HG03565 (cell line): ENCODE data around the gene SFRP5.
A peak's percentile ranks its signal among the peaks of the same experiment; 100 is the strongest.

Experiments used
- ATAC-seq: cut with Tn5 transposase; IDR thresholded peaks from one replicate; pipeline ENCODE4 v1.9.1; 2021; ENCODE audit warnings: mild to moderate bottlenecking, moderate library complexity; ENCODE audit not compliant: unreplicated experiment

Gene SFRP5

GRCh38 chr10:97771913-97772823 lies at the start of gene SFRP5:
Gene SFRP5 (minus strand): TSS chr10:97771999. CDS start chr10:97771833, 166 bp downstream.
- ATAC-seq = no peak

GRCh38 chr10:97820096-97820704 lies 48.4 kb upstream of the SFRP5 start:
- ATAC-seq = no peak

GRCh38 chr10:97818572-97818971 lies 46.8 kb upstream of the SFRP5 start:
- ATAC-seq = no peak

- no peak for ATAC-seq
Observed at GRCh38 chr10:97816609-97817008, 44.8 kb upstream of the SFRP5 start.

- no peak for ATAC-seq
Observed at GRCh38 chr10:97814996-97815395, 43.2 kb upstream of the SFRP5 start.

- ATAC-seq = no peak
Observed at GRCh38 chr10:97813311-97813710, 41.5 kb upstream of the SFRP5 start.

GRCh38 chr10:97812696-97813095 lies 40.9 kb upstream of the SFRP5 start:
- ATAC-seq = no peak

GRCh38 chr10:97811958-97812357 lies 40.2 kb upstream of the SFRP5 start:
- no peak for ATAC-seq

GRCh38 chr10:97810446-97810845 lies 38.6 kb upstream of the SFRP5 start:
- ATAC-seq = no peak

GRCh38 chr10:97805949-97806348 lies 34.1 kb upstream of the SFRP5 start:
- no peak for ATAC-seq

GRCh38 chr10:97805096-97805884 lies 33.5 kb upstream of the SFRP5 start:
- ATAC-seq = no peak

- ATAC-seq = no peak
Observed at GRCh38 chr10:97801422-97801821, 29.6 kb upstream of the SFRP5 start.

GRCh38 chr10:97800474-97800873 lies 28.7 kb upstream of the SFRP5 start:
- ATAC-seq = no peak

GRCh38 chr10:97798958-97799610 lies 27.3 kb upstream of the SFRP5 start:
- ATAC-seq = no peak

- ATAC-seq = no peak
Observed at GRCh38 chr10:97796651-97797050, 24.9 kb upstream of the SFRP5 start.

GRCh38 chr10:97795886-97796285 lies 24.1 kb upstream of the SFRP5 start:
- no peak for ATAC-seq

GRCh38 chr10:97791824-97792721 lies 20.3 kb upstream of the SFRP5 start:
- ATAC-seq = peak; percentile 45

- ATAC-seq = no peak
Observed at GRCh38 chr10:97789770-97790397, 18.1 kb upstream of the SFRP5 start.
